Hepatocyte (in vitro differentiated cells): ENCODE data around the gene TSNAX.

ENCODE experiments used
- CTCF ChIP-seq: fragments of 200-600 bp; sonication (generic); IDR thresholded peaks from 2 replicates; pipeline ENCODE4 v1.5.1; 2016; ENCODE audit warnings: antibody characterized with exemption, mild to moderate bottlenecking; ENCODE audit not compliant: poor library complexity
- EZH2 ChIP-seq: fragments of 200-600 bp; sonication (generic); IDR thresholded peaks from 2 replicates; pipeline ENCODE4 v1.6.1; 2016; ENCODE audit warnings: antibody characterized with exemption, mild to moderate bottlenecking, borderline replicate concordance
- EZH2phosphoT487 ChIP-seq: fragments of 200-600 bp; sonication (generic); IDR thresholded peaks from one replicate; pipeline ENCODE4 v1.6.1; 2018; ENCODE audit warnings: antibody characterized with exemption, mild to moderate bottlenecking, low read depth, moderate library complexity; ENCODE audit not compliant: unreplicated experiment, severe bottlenecking

GRCh38 chr1:231584117-231584516 lies 55.6 kb downstream of the TSNAX start:
- peak; percentile 40 for TF ChIP-seq CTCF
- no peak for TF ChIP-seq EZH2
- TF ChIP-seq EZH2phosphoT487, result no peak
